Gastrocnemius medialis (tissue), 4 donors: Measurements from ENCODE around the gene MECP2.

Experiments
- POLR2A ChIP-seq, 2 donors: fragments of 450-650 bp; IDR thresholded peaks; one replicate each; pipeline ENCODE4 v1.6.1; 2017; ENCODE audit warnings: antibody characterized with exemption in 2 of 2, mild to moderate bottlenecking in 2 of 2, moderate library complexity in 2 of 2
- TF ChIP-seq, protein P1 (sequence below), 5 experiments: fragments of 450-650 bp in 3 of 5; fragments of 200-600 bp in 2 of 5; sonication (generic) in 2 of 5; IDR thresholded peaks in 4 of 5; conservative IDR thresholded peaks in 1 of 5; 1 replicate in 4 of 5; 2 replicates in 1 of 5; pipeline ENCODE4 v1.5.1; 2016 to 2019; ENCODE audit warnings: antibody characterized with exemption in 5 of 5, mild to moderate bottlenecking in 3 of 5, moderate library complexity in 3 of 5

DNA sequence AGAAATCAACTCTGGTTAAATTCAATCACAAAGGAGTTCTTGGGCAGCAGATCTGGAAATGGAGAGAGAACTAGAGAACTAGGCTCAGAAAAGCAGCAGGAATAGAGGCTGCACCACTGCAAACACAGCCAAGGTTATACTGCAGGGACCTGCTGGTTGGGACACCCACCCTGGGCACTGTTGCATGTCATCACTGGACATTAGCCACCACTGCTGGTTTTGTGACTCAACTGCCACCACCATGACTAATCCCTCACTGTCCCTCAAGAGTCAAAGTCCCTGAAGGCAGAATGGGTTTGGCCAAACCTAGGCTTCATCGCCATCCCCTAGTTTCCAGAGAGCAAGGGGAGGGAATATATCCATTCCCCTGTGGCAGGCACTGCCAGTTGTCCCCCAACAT lies 39.7 kb downstream of the MECP2 start:
- TF ChIP-seq, protein P1, sequence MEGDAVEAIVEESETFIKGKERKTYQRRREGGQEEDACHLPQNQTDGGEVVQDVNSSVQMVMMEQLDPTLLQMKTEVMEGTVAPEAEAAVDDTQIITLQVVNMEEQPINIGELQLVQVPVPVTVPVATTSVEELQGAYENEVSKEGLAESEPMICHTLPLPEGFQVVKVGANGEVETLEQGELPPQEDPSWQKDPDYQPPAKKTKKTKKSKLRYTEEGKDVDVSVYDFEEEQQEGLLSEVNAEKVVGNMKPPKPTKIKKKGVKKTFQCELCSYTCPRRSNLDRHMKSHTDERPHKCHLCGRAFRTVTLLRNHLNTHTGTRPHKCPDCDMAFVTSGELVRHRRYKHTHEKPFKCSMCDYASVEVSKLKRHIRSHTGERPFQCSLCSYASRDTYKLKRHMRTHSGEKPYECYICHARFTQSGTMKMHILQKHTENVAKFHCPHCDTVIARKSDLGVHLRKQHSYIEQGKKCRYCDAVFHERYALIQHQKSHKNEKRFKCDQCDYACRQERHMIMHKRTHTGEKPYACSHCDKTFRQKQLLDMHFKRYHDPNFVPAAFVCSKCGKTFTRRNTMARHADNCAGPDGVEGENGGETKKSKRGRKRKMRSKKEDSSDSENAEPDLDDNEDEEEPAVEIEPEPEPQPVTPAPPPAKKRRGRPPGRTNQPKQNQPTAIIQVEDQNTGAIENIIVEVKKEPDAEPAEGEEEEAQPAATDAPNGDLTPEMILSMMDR (IDR thresholded peaks at IDR 0.05 in 4 of 5, conservative IDR thresholded peaks at IDR 0.05 in 1 of 5): no peak
- no peak for TF ChIP-seq POLR2A (IDR thresholded peaks at IDR 0.05)
